Esophagus squamous epithelium (tissue), 4 donors: ENCODE results near the gene ALOX12.

Source experiments
- POLR2A ChIP-seq, 4 donors: fragments of 450-650 bp; IDR thresholded peaks; one replicate each; pipeline ENCODE4 v1.6.1; 2017; ENCODE audit warnings: antibody characterized with exemption in 4 of 4, mild to moderate bottlenecking in 4 of 4, moderate library complexity in 3 of 4
- TF ChIP-seq, protein P1 (sequence below), 6 experiments: fragments of 450-650 bp in 4 of 6; fragments of 200-600 bp in 2 of 6; sonication (generic) in 2 of 6; IDR thresholded peaks; one replicate each; pipeline ENCODE4 v1.5.1; 2016 to 2019; ENCODE audit warnings: antibody characterized with exemption in 6 of 6, mild to moderate bottlenecking in 4 of 6, moderate library complexity in 4 of 6

DNA sequence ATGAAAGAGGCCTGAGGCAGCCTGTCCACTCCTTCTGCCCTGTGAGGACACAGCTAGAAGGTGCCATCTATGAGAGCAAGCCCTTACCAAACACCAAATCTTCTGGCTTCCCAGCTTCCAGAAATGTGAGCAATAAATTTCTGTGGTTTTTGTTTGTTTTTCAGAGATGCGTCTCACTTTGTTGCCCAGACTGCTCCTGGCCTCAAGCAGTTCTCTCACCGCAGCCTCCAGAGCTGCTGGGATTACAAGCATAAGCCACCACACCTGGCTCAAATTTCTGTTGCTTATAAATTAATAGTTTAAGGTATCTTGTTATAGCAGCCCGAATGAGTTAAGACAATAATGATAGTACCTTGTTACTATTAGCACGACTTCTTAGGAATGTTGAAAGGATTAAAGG is 60.5 kb downstream of the ALOX12 start:
- TF ChIP-seq, protein P1, sequence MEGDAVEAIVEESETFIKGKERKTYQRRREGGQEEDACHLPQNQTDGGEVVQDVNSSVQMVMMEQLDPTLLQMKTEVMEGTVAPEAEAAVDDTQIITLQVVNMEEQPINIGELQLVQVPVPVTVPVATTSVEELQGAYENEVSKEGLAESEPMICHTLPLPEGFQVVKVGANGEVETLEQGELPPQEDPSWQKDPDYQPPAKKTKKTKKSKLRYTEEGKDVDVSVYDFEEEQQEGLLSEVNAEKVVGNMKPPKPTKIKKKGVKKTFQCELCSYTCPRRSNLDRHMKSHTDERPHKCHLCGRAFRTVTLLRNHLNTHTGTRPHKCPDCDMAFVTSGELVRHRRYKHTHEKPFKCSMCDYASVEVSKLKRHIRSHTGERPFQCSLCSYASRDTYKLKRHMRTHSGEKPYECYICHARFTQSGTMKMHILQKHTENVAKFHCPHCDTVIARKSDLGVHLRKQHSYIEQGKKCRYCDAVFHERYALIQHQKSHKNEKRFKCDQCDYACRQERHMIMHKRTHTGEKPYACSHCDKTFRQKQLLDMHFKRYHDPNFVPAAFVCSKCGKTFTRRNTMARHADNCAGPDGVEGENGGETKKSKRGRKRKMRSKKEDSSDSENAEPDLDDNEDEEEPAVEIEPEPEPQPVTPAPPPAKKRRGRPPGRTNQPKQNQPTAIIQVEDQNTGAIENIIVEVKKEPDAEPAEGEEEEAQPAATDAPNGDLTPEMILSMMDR (IDR thresholded peaks at IDR 0.05) = no peak
- TF ChIP-seq POLR2A (IDR thresholded peaks at IDR 0.05) = no peak
